Measurements from ENCODE around the gene DCP1B.
"Not testable (repeated sequence)": the region's sequence is repeated elsewhere in the genome, so short reads cannot be mapped to it uniquely, and the experiment has no call there.

The DCP1B gene

DNA sequence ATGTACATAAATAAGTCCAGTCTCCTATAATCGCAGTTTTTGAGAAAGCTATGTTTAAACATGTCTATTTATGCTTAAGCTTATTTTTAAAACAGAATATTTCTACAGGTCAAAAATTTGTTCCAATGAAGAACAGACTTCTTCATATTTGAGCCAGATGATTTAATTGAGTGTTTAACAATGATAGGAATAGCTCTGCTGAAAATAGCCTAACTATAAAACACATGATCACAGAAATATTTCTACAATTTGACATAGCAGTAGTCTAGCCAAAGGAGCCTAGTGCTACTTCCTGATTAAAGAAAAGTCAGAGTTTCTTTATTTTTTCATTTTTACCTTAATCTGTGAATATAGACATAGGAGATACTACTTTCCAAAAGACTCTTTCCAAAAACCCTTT is 29.4 kb downstream of the DCP1B start:
- no peak for DNase-seq

- DNase-seq = no peak
These were observed 31.4 kb downstream of the DCP1B start for GRCh38 chr12:1972856-1973317.

GRCh38 chr12:1972260-1972659 is 32.0 kb downstream of the DCP1B start:
- no peak for DNase-seq

GRCh38 chr12:1970331-1970900 is 33.8 kb downstream of the DCP1B start:
- DNase-seq = no peak

- no peak for DNase-seq
These were observed 37.6 kb downstream of the DCP1B start for GRCh38 chr12:1966561-1967226.

DNA sequence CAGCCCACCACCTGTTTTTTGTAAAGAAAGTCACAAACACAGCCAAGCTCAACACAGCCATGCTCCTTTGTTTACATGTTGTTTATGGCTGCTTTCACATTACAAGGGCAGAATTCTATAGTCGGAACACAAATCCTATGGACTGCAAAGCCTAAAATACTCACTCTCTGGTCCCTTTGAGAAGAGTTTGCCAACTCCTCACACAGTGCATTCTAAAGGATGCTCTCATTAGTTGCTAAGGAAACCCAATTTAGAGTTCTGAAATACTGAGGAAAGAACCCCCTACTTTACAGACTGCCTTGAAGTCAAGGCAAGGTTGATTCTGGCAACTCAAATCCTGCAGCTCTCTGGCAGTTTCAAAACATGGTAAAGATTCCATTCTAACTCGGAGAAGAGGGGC is 38.3 kb downstream of the DCP1B start:
- no peak for DNase-seq

- DNase-seq = no peak
These were observed 41.9 kb downstream of the DCP1B start for GRCh38 chr12:1962051-1963020.

DNA sequence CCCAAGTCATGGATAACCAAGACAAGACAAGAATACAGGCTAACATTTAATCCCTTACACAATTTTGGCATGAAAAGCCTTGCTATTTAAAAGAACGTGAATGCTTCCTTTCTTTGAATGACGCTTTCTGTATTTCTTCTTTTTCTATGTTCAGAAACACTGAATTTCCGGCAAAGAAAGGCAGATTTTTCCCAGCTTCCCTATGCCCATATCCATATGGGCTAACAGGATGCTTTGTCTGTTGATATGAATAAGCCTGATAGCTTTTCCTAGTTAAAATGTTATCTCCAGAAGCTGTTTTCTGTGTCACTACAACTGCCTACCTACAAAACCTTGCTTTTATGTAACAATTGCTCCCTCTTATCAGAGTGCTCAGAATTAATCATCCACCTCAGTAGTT is 47.5 kb downstream of the DCP1B start:
- no peak for DNase-seq

GRCh38 chr12:1949771-1950470 is 54.3 kb downstream of the DCP1B start:
- no peak for DNase-seq

- DNase-seq = no peak
These were observed 55.4 kb downstream of the DCP1B start for GRCh38 chr12:1948883-1949282.

GRCh38 chr12:1947081-1947480 is 57.2 kb downstream of the DCP1B start:
- no peak for DNase-seq

- no peak for DNase-seq
These were observed 58.0 kb downstream of the DCP1B start for GRCh38 chr12:1946296-1946695.

GRCh38 chr12:1945502-1945901 is 58.8 kb downstream of the DCP1B start:
- not testable (repeated sequence) for DNase-seq

GRCh38 chr12:1939801-1940607 is 64.3 kb downstream of the DCP1B start:
- DNase-seq = peak; percentile 81 to 91

DNA sequence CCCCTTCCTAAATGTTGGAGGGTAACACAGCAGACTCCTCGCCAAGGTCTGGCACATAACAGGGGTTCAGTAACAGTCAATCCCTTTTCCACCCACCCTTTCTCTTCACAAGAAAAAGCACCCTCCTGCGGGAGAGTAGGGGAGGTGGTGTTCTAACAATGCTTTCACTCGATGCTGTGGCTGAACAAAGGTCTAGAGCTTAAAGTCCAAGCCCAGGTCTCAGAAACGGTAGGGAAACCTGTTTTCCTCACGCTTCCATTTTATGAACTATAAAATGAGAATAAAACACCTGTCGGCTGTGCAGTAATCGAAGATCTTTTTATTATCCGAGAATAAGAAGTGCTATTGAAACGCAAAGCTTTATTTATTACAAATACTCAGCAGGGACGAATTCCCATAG is 64.9 kb downstream of the DCP1B start:
- DNase-seq = no peak

GRCh38 chr12:1937481-1938224 is 66.6 kb downstream of the DCP1B start:
- DNase-seq = no peak

DNA sequence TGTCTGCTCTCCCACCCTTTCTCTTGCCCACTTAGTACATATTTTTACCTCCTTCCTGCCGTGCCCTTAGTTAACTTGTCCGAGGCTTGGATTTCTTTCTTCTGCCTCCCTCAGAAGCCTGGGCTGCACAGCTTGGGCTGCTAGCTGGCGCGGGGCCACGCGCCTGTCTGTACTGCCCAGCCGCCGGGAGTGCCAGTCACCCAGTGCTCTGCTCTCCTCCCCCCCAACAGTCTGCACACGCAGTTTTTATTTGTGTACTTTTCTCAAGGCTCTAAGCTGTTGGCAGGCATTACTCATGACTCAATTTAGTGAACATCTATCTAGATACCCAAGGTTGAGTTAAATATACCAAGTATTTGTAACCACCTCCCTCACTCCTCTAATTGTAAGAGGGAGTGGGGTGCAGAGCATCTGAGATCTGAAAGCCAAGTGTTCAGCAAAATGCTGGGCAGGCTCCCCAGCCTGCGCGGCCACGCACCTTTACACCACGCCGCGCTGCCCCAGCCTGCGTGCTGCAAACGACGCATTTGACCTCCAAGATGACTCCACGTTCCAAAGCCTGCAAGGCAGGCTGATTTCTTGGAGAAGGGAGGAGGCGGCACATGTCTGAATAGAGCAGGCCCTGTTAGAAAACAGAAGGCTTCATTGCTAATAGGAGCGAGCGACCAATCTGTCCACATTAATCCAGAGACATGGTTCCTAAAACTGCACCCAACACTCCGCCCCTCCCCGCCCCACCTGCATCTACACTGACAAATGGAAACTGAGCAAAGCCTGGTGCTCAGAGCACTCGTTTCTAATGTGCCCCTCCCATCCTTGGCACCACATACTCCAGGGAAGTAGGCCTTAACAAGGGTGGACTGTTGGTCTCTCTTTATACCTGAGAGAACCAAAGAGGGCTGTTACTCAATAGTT is 67.6 kb downstream of the DCP1B start:
- no peak for DNase-seq

GRCh38 chr12:1935700-1936378 is 68.4 kb downstream of the DCP1B start:
- DNase-seq = no peak

DNA sequence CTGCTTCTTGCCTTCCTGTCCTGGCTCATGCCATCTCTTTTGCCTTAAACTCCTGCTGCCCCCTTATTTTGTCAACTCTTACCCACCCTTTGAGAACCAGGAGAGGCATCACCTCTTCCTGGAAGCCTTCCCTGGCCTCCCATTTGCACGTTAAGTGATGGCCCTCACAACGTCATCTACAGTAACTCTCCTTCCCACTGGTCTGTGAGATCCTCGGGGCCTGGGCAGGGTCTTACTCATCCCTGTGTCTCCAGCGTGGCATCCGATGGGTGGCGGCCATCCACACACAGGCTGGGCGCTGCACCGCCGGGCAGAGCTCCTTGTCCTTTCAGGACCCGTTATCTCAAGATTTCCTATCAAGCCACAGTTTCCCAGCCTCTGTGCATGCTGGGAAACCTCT is 69.0 kb downstream of the DCP1B start:
- no peak for DNase-seq

DNA sequence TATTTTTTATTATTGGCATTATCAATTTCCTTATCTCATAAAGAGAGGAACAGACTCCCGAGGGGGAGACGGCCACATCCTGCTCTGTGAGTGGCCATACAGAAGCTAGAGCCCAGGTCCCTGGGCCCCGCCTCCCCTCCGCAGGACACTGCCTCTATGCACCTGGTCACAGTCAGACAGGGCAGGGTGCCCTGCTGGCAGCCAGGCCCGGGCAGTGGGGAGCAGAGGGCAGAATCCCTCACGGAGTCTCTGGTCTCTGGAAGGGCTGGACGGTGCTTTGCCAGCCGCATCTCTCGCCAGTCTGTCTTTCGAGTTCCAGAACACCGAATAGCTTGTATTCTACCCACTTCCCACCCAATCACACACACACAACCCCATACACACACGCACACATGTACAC is 69.4 kb downstream of the DCP1B start:
- no peak for DNase-seq

Measured in stimulated activated CD4-positive, alpha-beta T cell treated with anti-CD3 and anti-CD28 coated beads, Interleukin-4, amount 100 ng/mL, for 4 hours (primary cell).